K562 (cell line): ENCODE results near the gene ERCC1. TPM values are rescaled to one million over a fixed set of nuclear protein-coding genes. Genes with fewer than 3 reads are reported as not detected.

Experiments used
- AFF1 ChIP-seq, 2 experiments: fragments of 450-650 bp; IDR thresholded peaks; 2 replicates each; pipeline ENCODE4 v1.6.1; 2018; ENCODE audit warnings: mild to moderate bottlenecking in 2 of 2, low read depth in 1 of 2; ENCODE audit not compliant: partially characterized antibody in 2 of 2
- ARID4B ChIP-seq: sonication (generic); formaldehyde crosslinking; IDR thresholded peaks from 2 replicates; pipeline ENCODE4 v1.8.0; 2022; ENCODE audit warnings: mild to moderate bottlenecking, missing genetic modification reagents
- ASH1L ChIP-seq: fragments of 450-650 bp; IDR thresholded peaks from 2 replicates; pipeline ENCODE4 v1.6.1; 2018; ENCODE audit warnings: borderline replicate concordance, mild to moderate bottlenecking, low read depth; ENCODE audit not compliant: partially characterized antibody
- DLX4 ChIP-seq: fragments of 250-450 bp; sonication (Bioruptor Pico); IDR thresholded peaks from 2 replicates; pipeline ENCODE4 v1.6.1; 2021; ENCODE audit warnings: mild to moderate bottlenecking
- EHMT2 ChIP-seq: fragments of 450-650 bp; IDR thresholded peaks from 2 replicates; pipeline ENCODE4 v1.6.1; 2018; ENCODE audit warnings: antibody characterized with exemption
- GATA2 ChIP-seq: sonication (generic); formaldehyde crosslinking; IDR thresholded peaks from 2 replicates; pipeline ENCODE4 v1.4.0; 2020; ENCODE audit warnings: mild to moderate bottlenecking, missing genetic modification reagents
- MCM2 ChIP-seq: fragments of 450-650 bp; IDR thresholded peaks from 2 replicates; pipeline ENCODE4 v1.6.1; 2017; ENCODE audit warnings: low read depth, mild to moderate bottlenecking
- POU5F1 ChIP-seq: fragments of 150-350 bp; IDR thresholded peaks from 2 replicates; pipeline ENCODE4 v1.6.1; 2014; ENCODE audit warnings: borderline replicate concordance, low read length, low read depth, mild to moderate bottlenecking; ENCODE audit not compliant: partially characterized antibody
- RAD21 ChIP-seq, 2 experiments: fragments of 250-450 bp in 1 of 2; fragments of 450-650 bp in 1 of 2; sonication (Bioruptor Pico) in 1 of 2; formaldehyde crosslinking in 1 of 2; IDR thresholded peaks in 1 of 2; conservative IDR thresholded peaks in 1 of 2; 2 replicates each; pipeline versions ENCODE4 v1.4.0 to v1.8.0; 2020 to 2022; ENCODE audit warnings: mild to moderate bottlenecking in 2 of 2, moderate library complexity in 1 of 2
- ZBTB2 ChIP-seq: fragments of 450-650 bp; IDR thresholded peaks from 2 replicates; pipeline ENCODE4 v1.6.1; 2016; ENCODE audit warnings: antibody characterized with exemption
- ZNF79 ChIP-seq: fragments of 250-450 bp; sonication (Bioruptor Pico); IDR thresholded peaks from 2 replicates; pipeline ENCODE4 v1.4.0; 2020; ENCODE audit warnings: low read depth, mild to moderate bottlenecking, moderate library complexity
- polyA plus RNA-seq, 8 experiments: library from polyadenylated mRNA; depleted of rRNA in 4 of 8; stranded (reverse) in 5 of 8; unstranded in 3 of 8; fragments of >200 nt; fragmentation: Nextera tagmentation in 2 of 8; fragmentation: Illumina TruSeq in 1 of 8; extraction: Ambion mirVana in 2 of 8; extraction: Trizol in 1 of 8; gene quantifications; 2 replicates each; pipeline versions ENCODE4 v1.2.1 to v1.2.3, GENCODE V29; 2011 to 2014; ENCODE audit warnings: inconsistent platforms in 1 of 8, missing spikeins in 1 of 8
- total RNA-seq, 7 experiments: library from RNA; depleted of rRNA in 6 of 7; stranded (reverse); fragments of >200 nt in 6 of 7; fragmentation: Illumina TruSeq in 2 of 7; extraction: Trizol in 2 of 7; gene quantifications; 2 replicates each; pipeline versions ENCODE4 v1.2.1 to v1.2.3, GENCODE V29; 2011 to 2021; ENCODE audit warnings: low replicate concordance in 1 of 7

Gene ERCC1
- total and polyA plus RNA-seq, 9 of the 15 experiments (the other 6 are each of a cell fraction or from before 2014, with no cell fraction given), result 9.3 to 92.6 (median 60.0) TPM

GRCh38 chr19:45403781-45404556, 19.7 kb downstream of the ERCC1 start (continued):
- TF ChIP-seq MCM2 (no peak), ZBTB2 (no peak), POU5F1 (no peak), AFF1 (IDR thresholded peaks at IDR 0.05; ENCODE audit: low read depth in 1 of 2, partially characterized antibody in 2 of 2) (peak in 1 of 2 experiments; percentile 28), DLX4 (no peak), GATA2 (no peak), ZNF79 (CRISPR knock-in tag) (no peak), RAD21 (CRISPR knock-in tag; conservative IDR thresholded peaks at IDR 0.05 in 1 of 2, IDR thresholded peaks at IDR 0.05 in 1 of 2) (peak; percentile 35 to 54; a peak in 3 of 4 replicates), ARID4B (CRISPR knock-in tag) (no peak; the same call in 1 of the 2 replicates), ASH1L (no peak), EHMT2 (no peak)
